Parathyroid adenoma (tissue), 2 donors: ENCODE data around the gene NOXA1.

Experiments
- H2AFZ ChIP-seq: fragments of 300-600 bp; sonication (generic); one replicate; pipeline ENCODE4 v1.7.0; 2017; ENCODE audit warnings: antibody characterized with exemption, mild to moderate bottlenecking
- H3K27ac ChIP-seq: fragments of 300-600 bp; sonication (generic); one replicate; pipeline ENCODE4 v1.7.0; 2017
- H3K27me3 ChIP-seq: fragments of 300-600 bp; sonication (generic); one replicate; pipeline ENCODE4 v1.7.0; 2017; ENCODE audit warnings: low read length; ENCODE audit not compliant: control insufficient read depth, insufficient read depth
- H3K36me3 ChIP-seq: fragments of 300-600 bp; sonication (generic); one replicate; pipeline ENCODE4 v1.7.0; 2017; ENCODE audit warnings: low read length; ENCODE audit not compliant: control insufficient read depth, insufficient read depth
- H3K4me1 ChIP-seq: fragments of 300-600 bp; sonication (generic); one replicate; pipeline ENCODE4 v1.7.0; 2017; ENCODE audit warnings: control low read depth
- H3K4me2 ChIP-seq: fragments of 300-600 bp; sonication (generic); one replicate; pipeline ENCODE4 v1.7.0; 2017; ENCODE audit warnings: low read length
- H3K4me3 ChIP-seq: fragments of 300-600 bp; sonication (generic); one replicate; pipeline ENCODE4 v1.7.0; 2017; ENCODE audit warnings: low read depth, low read length
- H3K79me2 ChIP-seq: fragments of 300-600 bp; sonication (generic); one replicate; pipeline ENCODE4 v1.7.0; 2017; ENCODE audit warnings: control low read depth
- H3K9ac ChIP-seq: fragments of 300-600 bp; sonication (generic); one replicate; pipeline ENCODE4 v1.7.0; 2017; ENCODE audit warnings: mild to moderate bottlenecking
- H3K9me3 ChIP-seq: fragments of 300-600 bp; sonication (generic); one replicate; pipeline ENCODE4 v1.7.0; 2017; ENCODE audit warnings: low read length; ENCODE audit not compliant: control insufficient read depth
- TF ChIP-seq, protein P1 (sequence below): fragments of 300-600 bp; sonication (generic); IDR thresholded peaks from one replicate; pipeline ENCODE4 v1.7.0; 2017; ENCODE audit warnings: antibody characterized with exemption, mild to moderate bottlenecking
- donor health status: primary hyperparathyroidism.

NOXA1 gene

DNA sequence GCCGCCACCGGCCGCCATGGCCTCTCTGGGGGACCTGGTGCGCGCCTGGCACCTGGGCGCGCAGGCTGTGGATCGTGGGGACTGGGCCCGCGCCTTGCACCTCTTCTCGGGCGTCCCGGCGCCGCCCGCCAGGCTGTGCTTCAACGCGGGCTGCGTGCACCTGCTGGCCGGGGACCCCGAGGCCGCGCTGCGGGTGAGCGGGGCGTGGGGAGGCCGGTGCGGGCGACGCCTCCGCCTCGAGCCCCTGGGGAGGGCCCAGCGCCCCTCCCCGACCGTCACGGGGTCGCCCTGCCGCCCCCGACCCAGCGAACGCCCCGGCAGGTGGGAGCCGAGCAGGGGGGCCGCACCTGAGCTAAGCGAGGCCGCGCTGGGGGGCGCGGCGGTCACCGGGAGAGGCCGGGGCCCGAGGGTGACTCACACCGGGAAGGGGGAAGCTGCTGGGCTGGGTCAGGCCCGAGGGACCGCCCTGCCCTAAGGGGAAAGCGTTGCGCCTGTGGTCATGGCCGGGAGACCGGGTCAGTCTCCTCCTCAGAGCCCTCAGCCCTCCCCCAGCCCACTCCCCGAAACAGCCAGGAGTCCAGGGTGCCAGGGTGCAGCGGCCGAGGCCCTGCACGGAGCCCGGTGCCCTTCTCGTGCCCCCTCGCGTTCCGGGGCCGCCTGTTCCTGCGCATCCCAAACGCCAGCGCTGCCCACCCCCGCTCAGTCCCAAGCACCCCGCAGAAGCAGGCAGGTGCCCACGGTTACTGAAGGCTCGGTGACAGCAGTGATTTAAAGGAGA is 510 bp downstream of the NOXA1 start:
- H3K9me3 ChIP-seq, result no peaks in the 10 kb centered on the region
- peak overlapping the region; percentile 19 for H3K9ac ChIP-seq
- peak overlapping the region; percentile 87 for H3K4me2 ChIP-seq
- peak overlapping the region; percentile 66 for H3K4me3 ChIP-seq
- H3K27ac ChIP-seq, result no peak overlapping the region
- TF ChIP-seq, protein P1, sequence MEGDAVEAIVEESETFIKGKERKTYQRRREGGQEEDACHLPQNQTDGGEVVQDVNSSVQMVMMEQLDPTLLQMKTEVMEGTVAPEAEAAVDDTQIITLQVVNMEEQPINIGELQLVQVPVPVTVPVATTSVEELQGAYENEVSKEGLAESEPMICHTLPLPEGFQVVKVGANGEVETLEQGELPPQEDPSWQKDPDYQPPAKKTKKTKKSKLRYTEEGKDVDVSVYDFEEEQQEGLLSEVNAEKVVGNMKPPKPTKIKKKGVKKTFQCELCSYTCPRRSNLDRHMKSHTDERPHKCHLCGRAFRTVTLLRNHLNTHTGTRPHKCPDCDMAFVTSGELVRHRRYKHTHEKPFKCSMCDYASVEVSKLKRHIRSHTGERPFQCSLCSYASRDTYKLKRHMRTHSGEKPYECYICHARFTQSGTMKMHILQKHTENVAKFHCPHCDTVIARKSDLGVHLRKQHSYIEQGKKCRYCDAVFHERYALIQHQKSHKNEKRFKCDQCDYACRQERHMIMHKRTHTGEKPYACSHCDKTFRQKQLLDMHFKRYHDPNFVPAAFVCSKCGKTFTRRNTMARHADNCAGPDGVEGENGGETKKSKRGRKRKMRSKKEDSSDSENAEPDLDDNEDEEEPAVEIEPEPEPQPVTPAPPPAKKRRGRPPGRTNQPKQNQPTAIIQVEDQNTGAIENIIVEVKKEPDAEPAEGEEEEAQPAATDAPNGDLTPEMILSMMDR, result no peak
- no peaks in the 10 kb centered on the region for H3K27me3 ChIP-seq
- peaks cover 3% of the 10 kb centered on the region for H3K4me1 ChIP-seq
- H3K79me2 ChIP-seq, result no peaks in the 10 kb centered on the region
- peak overlapping the region; percentile 64 for H2AFZ ChIP-seq
- H3K36me3 ChIP-seq, result no peaks in the 10 kb centered on the region

DNA sequence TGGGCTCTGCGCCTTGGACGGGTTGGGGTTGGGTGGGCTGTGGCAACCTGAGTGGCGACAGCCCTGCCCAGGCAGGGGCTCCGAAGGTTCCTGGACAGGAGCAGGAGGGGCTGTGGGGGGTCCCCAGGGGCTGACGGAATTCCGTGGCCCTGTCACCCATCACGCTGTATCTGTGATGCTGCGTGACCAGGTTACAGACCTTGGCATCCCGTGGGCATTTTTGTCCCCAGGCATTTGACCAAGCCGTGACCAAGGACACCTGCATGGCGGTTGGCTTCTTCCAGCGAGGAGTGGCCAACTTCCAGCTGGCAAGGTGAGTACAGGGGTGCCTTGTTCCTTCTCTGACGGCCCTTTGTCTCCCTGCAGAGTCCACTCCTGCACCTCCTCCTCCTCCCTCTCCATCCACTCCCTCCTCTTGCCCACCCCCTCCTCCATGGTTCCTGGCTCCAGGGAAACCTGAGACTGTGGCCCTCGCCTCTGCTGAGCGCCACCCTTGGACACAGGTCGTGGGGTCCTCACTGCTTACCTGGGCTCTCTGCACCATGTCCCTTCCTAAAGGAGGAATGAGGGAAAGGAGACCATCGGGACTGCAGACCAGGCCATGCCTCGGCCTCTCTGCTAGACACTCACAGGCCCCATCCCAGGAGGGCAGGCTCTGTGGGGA is 3.0 kb downstream of the NOXA1 start:
- Histone ChIP-seq H3K79me2 (no peaks in the 10 kb centered on the region), H3K27me3 (no peaks in the 10 kb centered on the region), H2AFZ (no peak overlapping the region), H3K4me1 (peaks cover 3% of the 10 kb centered on the region), H3K9me3 (no peaks in the 10 kb centered on the region), H3K4me3 (no peak overlapping the region), H3K4me2 (no peak overlapping the region), H3K9ac (no peak overlapping the region), H3K27ac (no peak overlapping the region), H3K36me3 (no peaks in the 10 kb centered on the region)
- TF ChIP-seq, protein P1, result no peak

DNA sequence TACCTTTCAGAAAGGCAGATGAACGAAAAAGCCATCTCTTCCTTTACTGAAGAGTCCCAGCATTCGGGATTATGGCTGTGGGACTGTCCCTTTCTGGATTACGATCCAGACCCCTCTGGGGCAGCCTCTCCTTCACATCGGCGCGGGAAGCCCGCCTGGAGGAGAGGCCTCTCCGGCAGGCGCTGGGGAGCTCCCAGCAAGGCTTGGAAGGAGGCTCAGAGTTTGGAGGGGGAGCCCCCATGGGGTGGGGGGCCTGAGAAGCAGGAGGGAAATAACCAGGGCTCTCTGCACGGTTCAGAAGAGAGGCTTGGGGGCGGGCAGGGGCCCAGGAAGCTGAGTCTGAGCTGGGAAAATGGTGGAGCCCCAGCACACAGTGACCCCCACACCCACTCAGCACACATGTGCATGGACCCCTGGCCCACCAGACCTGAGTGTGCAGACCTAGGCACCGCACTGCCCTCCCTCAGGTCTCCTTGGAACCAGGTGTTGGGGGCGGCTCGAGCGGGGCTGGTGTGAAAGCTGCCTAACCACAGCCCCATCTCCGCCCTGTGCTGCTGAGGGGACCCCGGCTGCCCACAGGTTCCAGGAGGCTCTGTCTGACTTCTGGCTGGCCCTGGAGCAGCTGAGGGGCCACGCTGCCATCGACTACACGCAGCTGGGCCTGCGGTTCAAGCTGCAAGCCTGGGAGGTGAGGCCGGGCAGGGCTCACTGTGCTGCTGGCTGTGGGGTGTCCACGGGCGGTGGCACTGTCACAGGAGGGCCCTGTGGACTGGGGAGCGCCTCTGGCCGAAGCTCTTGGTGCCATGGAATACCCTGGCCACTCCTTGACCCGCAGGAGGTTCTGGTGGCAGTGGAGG is 4.5 kb downstream of the NOXA1 start:
- no peak overlapping the region for H3K4me3 ChIP-seq
- no peaks in the 10 kb centered on the region for H3K79me2 ChIP-seq
- H3K9me3 ChIP-seq, result no peaks in the 10 kb centered on the region
- H3K9ac ChIP-seq, result no peak overlapping the region
- no peaks in the 10 kb centered on the region for H3K36me3 ChIP-seq
- no peak overlapping the region for H2AFZ ChIP-seq
- H3K4me1 ChIP-seq, result no peaks in the 10 kb centered on the region
- no peak overlapping the region for H3K27ac ChIP-seq
- TF ChIP-seq, protein P1, result no peak
- no peak overlapping the region for H3K4me2 ChIP-seq
- no peaks in the 10 kb centered on the region for H3K27me3 ChIP-seq

DNA sequence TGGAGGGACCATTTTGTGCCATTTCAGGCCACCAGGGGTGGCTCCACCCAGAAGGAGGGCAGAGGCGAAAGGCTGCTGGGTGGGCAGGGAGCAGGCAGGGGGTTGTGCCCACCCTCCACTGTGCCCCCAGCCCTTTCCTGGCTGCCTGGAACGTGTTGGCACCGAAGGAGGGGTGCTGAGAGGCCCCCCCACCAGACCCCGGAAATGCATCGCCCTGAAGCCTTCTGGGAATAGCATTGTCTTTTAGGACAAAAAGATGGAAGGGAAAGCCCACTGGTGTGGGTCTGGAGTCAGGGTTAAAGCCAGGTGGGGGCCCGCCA is 5.1 kb downstream of the NOXA1 start:
- H3K4me3 ChIP-seq, result no peak overlapping the region
- H3K36me3 ChIP-seq, result no peaks in the 10 kb centered on the region
- H3K4me1 ChIP-seq, result no peaks in the 10 kb centered on the region
- no peaks in the 10 kb centered on the region for H3K27me3 ChIP-seq
- no peak overlapping the region for H3K4me2 ChIP-seq
- H3K27ac ChIP-seq, result no peak overlapping the region
- no peaks in the 10 kb centered on the region for H3K9me3 ChIP-seq
- no peaks in the 10 kb centered on the region for H3K79me2 ChIP-seq
- H3K9ac ChIP-seq, result no peak overlapping the region
- TF ChIP-seq, protein P1, result no peak
- H2AFZ ChIP-seq, result no peak overlapping the region
